Suprapubic skin (tissue), 4 donors: ENCODE data around the gene RALGAPA2. TPM values are rescaled to one million over a fixed set of nuclear protein-coding genes. Genes with fewer than 3 reads are reported as not detected.

Experiments used
- DNase-seq, 2 donors: peaks; one replicate each; pipeline ENCODE4 v3.0.0-alpha.2; 2019; ENCODE audit warnings: low spot score in 2 of 2
- H3K27ac ChIP-seq: fragments of 200-600 bp; sonication (generic); one replicate; pipeline ENCODE4 v1.5.1; 2019
- H3K27me3 ChIP-seq: fragments of 200-600 bp; sonication (generic); one replicate; pipeline ENCODE4 v1.5.1; 2019
- H3K36me3 ChIP-seq: fragments of 200-600 bp; sonication (generic); one replicate; pipeline ENCODE4 v1.5.1; 2019
- H3K4me1 ChIP-seq: fragments of 200-600 bp; sonication (generic); one replicate; pipeline ENCODE4 v1.5.1; 2019
- H3K4me3 ChIP-seq: fragments of 200-600 bp; sonication (generic); one replicate; pipeline ENCODE4 v1.5.1; 2019; ENCODE audit warnings: mild to moderate bottlenecking
- H3K9me3 ChIP-seq: fragments of 200-600 bp; sonication (generic); one replicate; pipeline ENCODE4 v1.5.1; 2019
- CTCF ChIP-seq, 2 donors: fragments of 200-600 bp in 1 of 2; fragments of 450-650 bp in 1 of 2; sonication (generic) in 1 of 2; IDR thresholded peaks; one replicate each; pipeline ENCODE4 v1.5.1; 2016 to 2019; ENCODE audit warnings: antibody characterized with exemption in 2 of 2, mild to moderate bottlenecking in 1 of 2, moderate library complexity in 1 of 2
- EP300 ChIP-seq: sonication (generic); formaldehyde crosslinking; IDR thresholded peaks from one replicate; pipeline ENCODE4 v1.6.1; 2017; ENCODE audit warnings: antibody characterized with exemption
- POLR2A ChIP-seq, 2 donors: fragments of 450-650 bp; IDR thresholded peaks; one replicate each; pipeline ENCODE4 v1.6.1; 2017; ENCODE audit warnings: antibody characterized with exemption in 2 of 2, mild to moderate bottlenecking in 2 of 2, moderate library complexity in 2 of 2
- POLR2AphosphoS5 ChIP-seq, 3 donors: sonication (generic); formaldehyde crosslinking; IDR thresholded peaks; one replicate each; pipeline ENCODE4 v1.6.1; 2017; ENCODE audit warnings: antibody characterized with exemption in 3 of 3
- WGBS: methylation state at CpG from one replicate; pipeline ENCODE4 v1.1.5; 2018; 5-methylcytosine and 5-hydroxymethylcytosine counted together
- total RNA-seq, 4 donors: library from RNA; depleted of rRNA; stranded (reverse); fragments of >200 nt; gene quantifications; one replicate each; pipeline ENCODE4 v1.1.0, GENCODE V29; 2016

RALGAPA2 gene
- total RNA-seq, 4 donors from 2014 or later, result 51.9 to 97.8 (median 72.0) TPM

- Histone ChIP-seq H3K4me1 (no peaks in the 10 kb centered on the region), H3K4me3 (no peak overlapping the region), H3K27me3 (no peaks in the 10 kb centered on the region), H3K9me3 (no peaks in the 10 kb centered on the region), H3K27ac (no peak overlapping the region), H3K36me3 (peaks cover 28% of the 10 kb centered on the region)
- WGBS, result 88% methylated on average over 3 of the region's 6 CpGs
- no peak for DNase-seq
- TF ChIP-seq POLR2AphosphoS5 (IDR thresholded peaks at IDR 0.05), result no peak
These were observed 181.2 kb downstream of the RALGAPA2 start for GRCh38 chr20:20531283-20531682.

- no peaks in the 10 kb centered on the region for H3K27me3 ChIP-seq
- 95% methylated on average over 7 of the region's 7 CpGs for WGBS
- H3K4me3 ChIP-seq, result no peak overlapping the region
- TF ChIP-seq POLR2AphosphoS5 (IDR thresholded peaks at IDR 0.05) (no peak), CTCF (IDR thresholded peaks at IDR 0.05) (no peak), EP300 (no peak), POLR2A (IDR thresholded peaks at IDR 0.05) (no peak)
- H3K9me3 ChIP-seq, result no peaks in the 10 kb centered on the region
- H3K36me3 ChIP-seq, result peaks cover 28% of the 10 kb centered on the region
- peaks cover under 1% of the 10 kb centered on the region for H3K4me1 ChIP-seq
- no peak overlapping the region for H3K27ac ChIP-seq
- no peak for DNase-seq
These were observed 181.9 kb downstream of the RALGAPA2 start for GRCh38 chr20:20530428-20531151.

- no peaks in the 10 kb centered on the region for H3K27me3 ChIP-seq
- H3K4me3 ChIP-seq, result no peak overlapping the region
- H3K36me3 ChIP-seq, result peaks cover 29% of the 10 kb centered on the region
- TF ChIP-seq EP300 (no peak), CTCF (IDR thresholded peaks at IDR 0.05) (no peak), POLR2AphosphoS5 (IDR thresholded peaks at IDR 0.05) (no peak), POLR2A (IDR thresholded peaks at IDR 0.05) (no peak)
- peaks cover 4% of the 10 kb centered on the region for H3K4me1 ChIP-seq
- H3K27ac ChIP-seq, result no peak overlapping the region
- WGBS, result 96% methylated on average over 4 of the region's 4 CpGs
- no peaks in the 10 kb centered on the region for H3K9me3 ChIP-seq
- DNase-seq, result no peak
These were observed 182.8 kb downstream of the RALGAPA2 start for GRCh38 chr20:20529597-20529996.

- DNase-seq, result no peak
- H3K4me1 ChIP-seq, result peaks cover 4% of the 10 kb centered on the region
- H3K36me3 ChIP-seq, result peaks cover 36% of the 10 kb centered on the region
- TF ChIP-seq POLR2AphosphoS5 (IDR thresholded peaks at IDR 0.05) (no peak), POLR2A (IDR thresholded peaks at IDR 0.05) (no peak), EP300 (no peak), CTCF (IDR thresholded peaks at IDR 0.05) (no peak)
- no peaks in the 10 kb centered on the region for H3K27me3 ChIP-seq
- no peak overlapping the region for H3K27ac ChIP-seq
- no peaks in the 10 kb centered on the region for H3K9me3 ChIP-seq
- 54% methylated on average over 3 of the region's 3 CpGs for WGBS
- no peak overlapping the region for H3K4me3 ChIP-seq
These were observed 183.6 kb downstream of the RALGAPA2 start for GRCh38 chr20:20528861-20529260.

GRCh38 chr20:20527661-20528060 is 184.8 kb downstream of the RALGAPA2 start:
- Histone ChIP-seq H3K4me3 (no peak overlapping the region), H3K36me3 (peaks cover 37% of the 10 kb centered on the region), H3K27ac (no peak overlapping the region), H3K9me3 (no peaks in the 10 kb centered on the region), H3K27me3 (no peaks in the 10 kb centered on the region), H3K4me1 (peaks cover 4% of the 10 kb centered on the region)
- TF ChIP-seq EP300 (no peak), POLR2A (IDR thresholded peaks at IDR 0.05) (no peak), POLR2AphosphoS5 (IDR thresholded peaks at IDR 0.05) (no peak), CTCF (IDR thresholded peaks at IDR 0.05) (no peak)
- no peak for DNase-seq
- 97% methylated on average over 4 of the region's 4 CpGs for WGBS
